HCT116 (cell line): ENCODE data around the gene SORCS2. TPM values are rescaled to one million over a fixed set of nuclear protein-coding genes. Genes with fewer than 3 reads are reported as not detected.
A peak's percentile ranks its signal among the peaks of the same experiment; 100 is the strongest.

Experiments used
- ATAC-seq: fragments of 200-7000 bp; cut with Tn5 transposase; 2 replicates; pipeline ENCODE4 v1.9.1; 2020; ENCODE audit warnings: mild to moderate bottlenecking, moderate library complexity
- BruUV-seq: library from RNA; stranded (reverse); fragments of 400-500 nt; replicated peaks from 2 replicates; lab custom pipeline; 2021; lab: Mats Ljungman, UMichigan
- CTCF ChIA-PET: fragments of 300-600 bp; sonication (Branson Sonifier 250); formaldehyde crosslinking; loops from one replicate; lab custom pipeline; 2021; ENCODE audit warnings: antibody characterized with exemption; lab: Charles Lee
- POLR2A ChIA-PET: fragments of 300-600, 350-600 bp; sonication (Branson Sonifier 250); formaldehyde crosslinking; loops from one replicate; lab custom pipeline; 2021; ENCODE audit warnings: antibody characterized with exemption; lab: Charles Lee
- RAD21 ChIA-PET, 2 experiments: fragments of 300-600 bp; sonication (Branson Sonifier 250); formaldehyde crosslinking; loops; one replicate each; lab custom pipeline; 2023; ENCODE audit warnings: low total read pairs in 2 of 2; ENCODE audit not compliant: uncharacterized antibody in 2 of 2, unreplicated experiment in 2 of 2, low non-redundant PET in 1 of 2; lab: Charles Lee
- DNase-seq: peaks from one replicate; pipeline ENCODE4 v3.0.0-alpha.2; 2010; ENCODE audit warnings: low read depth, low spot score
- H2AFZ ChIP-seq: fragments of 200-600 bp; shearing (Covaris generic), sonication (generic); 2 replicates; pipeline ENCODE4 v1.6.1; 2017; ENCODE audit warnings: low read depth, mixed run types, mixed read lengths, antibody characterized with exemption, low read length; ENCODE audit not compliant: poor library complexity, severe bottlenecking
- H3K27ac ChIP-seq: 2 replicates; pipeline ENCODE4 v1.5.1; 2012; ENCODE audit warnings: low read depth, low read length
- H3K27me3 ChIP-seq: fragments of 200-600 bp; sonication (generic); 2 replicates; pipeline ENCODE4 v1.6.1; 2016; ENCODE audit warnings: mixed run types, low read length, mixed read lengths; ENCODE audit not compliant: insufficient read depth
- H3K36me3 ChIP-seq, 2 experiments: fragments of 200-500 bp in 1 of 2; fragments of 200-600 bp in 1 of 2; sonication (Bioruptor generic) in 1 of 2; sonication (generic) in 1 of 2; 2 replicates each; pipeline versions ENCODE4 v1.5.1 to v1.6.1; 2014 to 2016; ENCODE audit warnings: low read length in 2 of 2, inconsistent platforms in 1 of 2, mixed read lengths in 1 of 2, mixed run types in 1 of 2; ENCODE audit not compliant: insufficient read depth in 2 of 2, control insufficient read depth in 1 of 2
- H3K4me1 ChIP-seq, 2 experiments: fragments of 200-600 bp in 1 of 2; sonication (generic) in 1 of 2; 2 replicates each; pipeline versions ENCODE4 v1.5.1 to v1.6.1; 2012 to 2017; ENCODE audit warnings: low read length in 2 of 2, inconsistent platforms in 1 of 2, mild to moderate bottlenecking in 1 of 2, mixed read lengths in 1 of 2, mixed run types in 1 of 2, moderate library complexity in 1 of 2; ENCODE audit not compliant: insufficient read depth in 2 of 2, control insufficient read depth in 1 of 2
- H3K4me2 ChIP-seq: fragments of 200-600 bp; sonication (generic); 2 replicates; pipeline ENCODE4 v1.6.1; 2017; ENCODE audit warnings: mixed run types, low read length, mixed read lengths
- H3K4me3 ChIP-seq, 2 experiments: fragments of 200-600 bp in 1 of 2; sonication (generic) in 1 of 2; replicated peaks in 1 of 2; 2 replicates each; pipeline ENCODE4 v1.5.1; 2011 to 2016; ENCODE audit warnings: low read length in 2 of 2, control low read depth in 1 of 2, low read depth in 1 of 2, mild to moderate bottlenecking in 1 of 2, mixed read lengths in 1 of 2, mixed run types in 1 of 2
- H3K79me2 ChIP-seq: fragments of 200-600 bp; sonication (generic); 2 replicates; pipeline ENCODE4 v1.6.1; 2017; ENCODE audit warnings: mild to moderate bottlenecking, mixed run types, low read length, moderate library complexity, mixed read lengths; ENCODE audit not compliant: insufficient read depth
- H3K9ac ChIP-seq: fragments of 200-600 bp; sonication (generic); 2 replicates; pipeline ENCODE4 v1.6.1; 2016; ENCODE audit warnings: low read length, mixed read lengths
- H3K9me2 ChIP-seq: fragments of 200-600 bp; sonication (generic), shearing (Covaris generic); 2 replicates; pipeline ENCODE4 v1.6.1; 2017; ENCODE audit warnings: mixed run types, mild to moderate bottlenecking, moderate library complexity; ENCODE audit not compliant: insufficient read depth
- H3K9me3 ChIP-seq, 2 experiments: fragments of 200-500 bp in 1 of 2; fragments of 200-600 bp in 1 of 2; sonication (Bioruptor generic) in 1 of 2; sonication (generic) in 1 of 2; 2 replicates each; pipeline ENCODE4 v1.6.1; 2014 to 2017; ENCODE audit warnings: low read length in 2 of 2, mixed read lengths in 2 of 2, inconsistent platforms in 1 of 2, low read depth in 1 of 2, mild to moderate bottlenecking in 1 of 2, mixed run types in 1 of 2, moderate library complexity in 1 of 2; ENCODE audit not compliant: control insufficient read depth in 1 of 2, insufficient read depth in 1 of 2
- H4K20me1 ChIP-seq: fragments of 200-600 bp; sonication (generic), shearing (Covaris generic); 2 replicates; pipeline ENCODE4 v1.6.1; 2017; ENCODE audit warnings: mixed run types, mild to moderate bottlenecking, moderate library complexity; ENCODE audit not compliant: insufficient read depth
- ATF3 ChIP-seq: IDR thresholded peaks from 2 replicates; pipeline ENCODE4 v1.6.1; 2012
- EGR1 ChIP-seq: IDR thresholded peaks from 2 replicates; pipeline ENCODE4 v1.6.1; 2012; ENCODE audit warnings: low read depth
- ELF1 ChIP-seq: IDR thresholded peaks from 2 replicates; pipeline ENCODE4 v1.6.1; 2012; ENCODE audit warnings: low read depth, borderline replicate concordance
- POLR2AphosphoS5 ChIP-seq: IDR thresholded peaks from 2 replicates; pipeline ENCODE4 v1.6.1; 2011; ENCODE audit warnings: mild to moderate bottlenecking, low read depth, low read length, moderate library complexity
- RAD21 ChIP-seq: IDR thresholded peaks from 2 replicates; pipeline ENCODE4 v1.6.1; 2012; ENCODE audit warnings: low read depth, mild to moderate bottlenecking
- SRF ChIP-seq: IDR thresholded peaks from 2 replicates; pipeline ENCODE4 v1.6.1; 2012; ENCODE audit warnings: low read depth
- ZNF274 ChIP-seq: fragments of 200-500 bp; sonication (Bioruptor generic); IDR thresholded peaks from 2 replicates; pipeline ENCODE4 v1.6.1; 2014; ENCODE audit warnings: mild to moderate bottlenecking, low read depth, low read length, inconsistent platforms
- intact Hi-C: fragments of 100-400 bp; cut with micrococcal nuclease; formaldehyde crosslinking; loops from 2 replicates; pipeline ENCODE4 v1.10.0; 2022
- total RNA-seq: library from RNA; stranded (reverse); gene quantifications from one replicate; pipeline ENCODE4 v1.2.1, GENCODE V29; 2021; ENCODE audit not compliant: unreplicated experiment
- TF ChIP-seq, protein P1 (sequence below): IDR thresholded peaks from 2 replicates; pipeline ENCODE4 v1.6.1; 2012; ENCODE audit warnings: low read depth
- TF ChIP-seq, protein P2 (sequence below), 3 experiments: fragments of 200-600 bp in 1 of 3; sonication (generic) in 1 of 3; IDR thresholded peaks in 2 of 3; conservative IDR thresholded peaks in 1 of 3; 2 replicates each; pipeline ENCODE4 v1.5.1; 2012 to 2017; ENCODE audit warnings: low read depth in 2 of 3, low read length in 2 of 3, antibody characterized with exemption in 1 of 3, borderline replicate concordance in 1 of 3, control low read depth in 1 of 3, mild to moderate bottlenecking in 1 of 3, mixed read lengths in 1 of 3, mixed run types in 1 of 3, moderate library complexity in 1 of 3; ENCODE audit not compliant: insufficient read depth in 1 of 3

The SORCS2 gene
- total RNA-seq, 1 experiment from 2014 or later: 0.37 TPM

DNA sequence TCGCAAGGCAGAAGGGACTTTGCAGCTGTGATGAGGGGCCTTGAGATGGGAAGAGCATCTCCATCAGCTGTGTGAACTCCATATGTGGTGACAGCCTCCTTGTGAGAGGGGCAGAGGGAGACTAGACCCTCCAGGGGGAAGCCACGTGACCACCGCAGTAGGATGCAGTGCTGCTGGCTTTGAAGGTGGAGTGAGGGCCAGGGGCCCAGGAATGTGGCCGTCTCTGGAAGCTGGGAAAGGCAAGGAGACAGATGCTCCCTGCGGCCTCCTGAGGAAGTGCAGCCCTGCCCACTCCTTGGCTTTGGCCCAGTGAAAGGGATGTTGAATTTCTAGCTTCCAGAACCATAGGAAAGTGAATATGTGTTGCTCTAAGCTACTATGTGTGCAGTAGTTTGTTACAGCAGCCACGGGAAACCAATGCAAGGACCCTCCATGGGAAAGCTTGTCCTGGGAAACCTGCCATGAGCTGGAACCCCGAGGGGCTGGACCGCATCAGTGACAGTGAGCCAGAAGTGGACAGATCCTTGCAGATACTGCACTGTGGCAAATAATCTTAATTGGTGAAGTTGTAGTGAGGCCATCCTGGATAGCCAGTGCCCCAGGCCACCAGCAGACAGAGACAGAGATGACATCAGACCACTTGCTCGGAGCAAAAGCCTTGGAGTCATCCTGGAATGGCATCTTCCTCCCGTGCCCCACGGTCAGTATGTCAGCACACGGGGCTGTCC is 35.4 kb upstream of the SORCS2 start:
- RAD21 ChIA-PET: no interaction called here
- TF ChIP-seq POLR2AphosphoS5 (no peak), ATF3 (no peak), ZNF274 (no peak), EGR1 (no peak), SRF (no peak), ELF1 (no peak), RAD21 (no peak)
- TF ChIP-seq, protein P1, sequence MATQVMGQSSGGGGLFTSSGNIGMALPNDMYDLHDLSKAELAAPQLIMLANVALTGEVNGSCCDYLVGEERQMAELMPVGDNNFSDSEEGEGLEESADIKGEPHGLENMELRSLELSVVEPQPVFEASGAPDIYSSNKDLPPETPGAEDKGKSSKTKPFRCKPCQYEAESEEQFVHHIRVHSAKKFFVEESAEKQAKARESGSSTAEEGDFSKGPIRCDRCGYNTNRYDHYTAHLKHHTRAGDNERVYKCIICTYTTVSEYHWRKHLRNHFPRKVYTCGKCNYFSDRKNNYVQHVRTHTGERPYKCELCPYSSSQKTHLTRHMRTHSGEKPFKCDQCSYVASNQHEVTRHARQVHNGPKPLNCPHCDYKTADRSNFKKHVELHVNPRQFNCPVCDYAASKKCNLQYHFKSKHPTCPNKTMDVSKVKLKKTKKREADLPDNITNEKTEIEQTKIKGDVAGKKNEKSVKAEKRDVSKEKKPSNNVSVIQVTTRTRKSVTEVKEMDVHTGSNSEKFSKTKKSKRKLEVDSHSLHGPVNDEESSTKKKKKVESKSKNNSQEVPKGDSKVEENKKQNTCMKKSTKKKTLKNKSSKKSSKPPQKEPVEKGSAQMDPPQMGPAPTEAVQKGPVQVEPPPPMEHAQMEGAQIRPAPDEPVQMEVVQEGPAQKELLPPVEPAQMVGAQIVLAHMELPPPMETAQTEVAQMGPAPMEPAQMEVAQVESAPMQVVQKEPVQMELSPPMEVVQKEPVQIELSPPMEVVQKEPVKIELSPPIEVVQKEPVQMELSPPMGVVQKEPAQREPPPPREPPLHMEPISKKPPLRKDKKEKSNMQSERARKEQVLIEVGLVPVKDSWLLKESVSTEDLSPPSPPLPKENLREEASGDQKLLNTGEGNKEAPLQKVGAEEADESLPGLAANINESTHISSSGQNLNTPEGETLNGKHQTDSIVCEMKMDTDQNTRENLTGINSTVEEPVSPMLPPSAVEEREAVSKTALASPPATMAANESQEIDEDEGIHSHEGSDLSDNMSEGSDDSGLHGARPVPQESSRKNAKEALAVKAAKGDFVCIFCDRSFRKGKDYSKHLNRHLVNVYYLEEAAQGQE: no peak
- TF ChIP-seq, protein P2, sequence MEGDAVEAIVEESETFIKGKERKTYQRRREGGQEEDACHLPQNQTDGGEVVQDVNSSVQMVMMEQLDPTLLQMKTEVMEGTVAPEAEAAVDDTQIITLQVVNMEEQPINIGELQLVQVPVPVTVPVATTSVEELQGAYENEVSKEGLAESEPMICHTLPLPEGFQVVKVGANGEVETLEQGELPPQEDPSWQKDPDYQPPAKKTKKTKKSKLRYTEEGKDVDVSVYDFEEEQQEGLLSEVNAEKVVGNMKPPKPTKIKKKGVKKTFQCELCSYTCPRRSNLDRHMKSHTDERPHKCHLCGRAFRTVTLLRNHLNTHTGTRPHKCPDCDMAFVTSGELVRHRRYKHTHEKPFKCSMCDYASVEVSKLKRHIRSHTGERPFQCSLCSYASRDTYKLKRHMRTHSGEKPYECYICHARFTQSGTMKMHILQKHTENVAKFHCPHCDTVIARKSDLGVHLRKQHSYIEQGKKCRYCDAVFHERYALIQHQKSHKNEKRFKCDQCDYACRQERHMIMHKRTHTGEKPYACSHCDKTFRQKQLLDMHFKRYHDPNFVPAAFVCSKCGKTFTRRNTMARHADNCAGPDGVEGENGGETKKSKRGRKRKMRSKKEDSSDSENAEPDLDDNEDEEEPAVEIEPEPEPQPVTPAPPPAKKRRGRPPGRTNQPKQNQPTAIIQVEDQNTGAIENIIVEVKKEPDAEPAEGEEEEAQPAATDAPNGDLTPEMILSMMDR (IDR thresholded peaks at IDR 0.05 in 2 of 3, conservative IDR thresholded peaks at IDR 0.05 in 1 of 3; ENCODE audit: borderline replicate concordance in 1 of 3, insufficient read depth in 1 of 3, low read depth in 2 of 3, low read length in 2 of 3): peak in 2 of 3 experiments; percentile 49 to 65; a peak in 4 of 6 replicates
- POLR2A ChIA-PET: no interaction called here
- H3K79me2 ChIP-seq: no peaks in the 10 kb centered on the region
- no peak for DNase-seq
- H2AFZ ChIP-seq: no peak overlapping the region
- H3K4me3 ChIP-seq: no peak overlapping the region
- no peaks in the 10 kb centered on the region for H3K4me1 ChIP-seq
- no peaks in the 10 kb centered on the region for H3K9me2 ChIP-seq
- no peaks in the 10 kb centered on the region for H4K20me1 ChIP-seq
- peak; percentile 84 for ATAC-seq
- intact Hi-C loops: no loop called here
- CTCF ChIA-PET: interaction anchor here (0.6 to 0.9 kb wide), 3 partner anchors 20 to 1243 kb away, joined by 3 read pairs; no protein-coding TSS in a partner anchor
- no TSS peak for BruUV-seq
- H3K9ac ChIP-seq: no peak overlapping the region
- H3K9me3 ChIP-seq: no peaks in the 10 kb centered on the region
- H3K27ac ChIP-seq: no peak overlapping the region
- H3K36me3 ChIP-seq: no peaks in the 10 kb centered on the region
- H3K27me3 ChIP-seq: peaks cover 3% of the 10 kb centered on the region; the same call in 1 of the 2 replicates
- no peak overlapping the region for H3K4me2 ChIP-seq
